NCI-H2196 (cell line): ENCODE measurements around the gene PCDHB13.

ENCODE experiments used
- DNase-seq: peaks from one replicate; lab custom pipeline; 2025; ENCODE audit not compliant: unreplicated experiment; lab: John Stamatoyannopoulos, UW

PCDHB13 gene

DNA sequence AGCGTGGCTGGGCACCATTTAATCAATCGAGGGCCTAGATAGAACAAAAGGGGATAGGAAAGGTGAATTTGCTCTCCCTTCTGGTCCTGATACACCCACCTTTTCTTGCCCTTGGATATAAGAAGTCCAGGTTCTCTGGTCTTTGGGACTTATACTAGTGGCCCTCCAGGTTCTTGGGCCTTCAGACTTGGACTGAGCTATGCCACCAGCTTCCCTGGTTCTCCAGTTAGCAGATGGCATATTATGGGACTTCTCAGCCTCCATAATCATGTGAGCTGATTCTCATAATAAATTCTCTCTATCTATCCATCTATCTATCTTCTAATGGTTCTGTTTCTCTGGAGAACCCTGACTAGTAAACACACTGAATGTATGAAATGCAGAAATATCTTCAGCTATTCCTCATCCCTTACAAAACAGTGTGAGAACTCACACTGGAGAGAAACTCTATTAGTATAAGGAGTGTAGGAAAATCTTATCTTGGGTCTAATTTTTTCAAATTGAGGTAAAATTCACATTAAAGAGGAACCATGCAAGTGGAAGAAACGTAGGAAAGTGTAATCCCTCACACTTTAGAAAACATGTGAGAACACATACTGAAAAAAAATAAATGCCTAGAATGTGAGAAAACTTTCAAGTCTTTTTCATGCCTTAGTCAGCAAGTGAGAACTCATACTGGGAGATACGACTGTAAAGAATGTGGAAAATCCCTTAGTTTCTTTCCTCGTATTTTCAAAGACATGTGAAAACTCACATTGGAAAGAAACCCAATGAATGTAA is 46.9 kb downstream of the PCDHB13 start:
- no peak for DNase-seq

GRCh38 chr5:141261238-141261546 is 47.5 kb downstream of the PCDHB13 start:
- DNase-seq = no peak
